ENCODE results near the gene OR10A6. TPM values are rescaled to one million over a fixed set of nuclear protein-coding genes. Genes with fewer than 3 reads are reported as not detected.

Gene OR10A6, protein sequence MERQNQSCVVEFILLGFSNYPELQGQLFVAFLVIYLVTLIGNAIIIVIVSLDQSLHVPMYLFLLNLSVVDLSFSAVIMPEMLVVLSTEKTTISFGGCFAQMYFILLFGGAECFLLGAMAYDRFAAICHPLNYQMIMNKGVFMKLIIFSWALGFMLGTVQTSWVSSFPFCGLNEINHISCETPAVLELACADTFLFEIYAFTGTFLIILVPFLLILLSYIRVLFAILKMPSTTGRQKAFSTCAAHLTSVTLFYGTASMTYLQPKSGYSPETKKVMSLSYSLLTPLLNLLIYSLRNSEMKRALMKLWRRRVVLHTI
- not detected for polyA plus RNA-seq

DNA sequence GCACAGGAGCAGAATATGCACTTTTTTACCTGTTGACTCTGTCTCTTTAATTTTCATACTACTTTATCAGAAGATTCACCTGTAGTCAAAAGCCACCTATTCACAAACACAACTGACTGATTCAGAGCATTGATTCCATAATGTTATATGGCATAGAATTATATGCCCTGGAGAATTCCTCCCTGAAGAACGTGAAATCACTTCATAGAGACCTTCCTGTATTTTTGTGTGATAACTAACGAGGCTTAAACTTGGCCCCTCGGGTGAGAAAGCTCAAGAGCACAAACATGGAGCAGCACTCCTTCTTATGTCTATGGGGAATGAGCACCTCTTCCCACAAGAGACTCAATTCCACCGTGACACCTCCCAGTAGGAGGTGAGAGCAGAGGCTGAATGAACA is at the start of gene OR10A6:
Gene OR10A6 (minus strand): TSS at position 101 of the 400 bp plus-strand sequence. CDS start 2,606 bp downstream, outside the sequence.
- Mint-ChIP-seq H3K27ac (peak within 1 kb of the TSS in 1 of 3 donors; percentile 26), H3K4me1 (no peaks in the 10 kb centered on the region), H3K9me3 (peaks cover 0 to 1% (median under 1%) of the 10 kb centered on the region in 3 donors), H3K27me3 (peaks cover 9% of the 10 kb centered on the region), H3K4me3 (no peak within 1 kb of the TSS), H3K36me3 (no peaks in the 10 kb centered on the region)

- Mint-ChIP-seq H3K4me1 (peaks cover 0 to 2% (median 0%) of the 10 kb centered on the region in 3 donors), H3K4me3 (no peak overlapping the region), H3K36me3 (no peaks in the 10 kb centered on the region), H3K27ac (no peak overlapping the region), H3K27me3 (peaks cover 2% of the 10 kb centered on the region), H3K9me3 (no peaks in the 10 kb centered on the region)
These were observed 46.3 kb upstream of the OR10A6 start for GRCh38 chr11:7977232-7977917.

GRCh38 chr11:7974668-7975067 is 43.6 kb upstream of the OR10A6 start:
- Mint-ChIP-seq H3K27me3 (peaks cover 6% of the 10 kb centered on the region), H3K4me3 (no peak overlapping the region), H3K27ac (no peak overlapping the region), H3K36me3 (no peaks in the 10 kb centered on the region), H3K4me1 (no peaks in the 10 kb centered on the region), H3K9me3 (no peaks in the 10 kb centered on the region)

- Mint-ChIP-seq H3K4me3 (no peak overlapping the region), H3K36me3 (no peaks in the 10 kb centered on the region), H3K9me3 (no peaks in the 10 kb centered on the region), H3K27ac (no peak overlapping the region), H3K27me3 (peaks cover 6% of the 10 kb centered on the region), H3K4me1 (no peaks in the 10 kb centered on the region)
These were observed 41.9 kb upstream of the OR10A6 start for GRCh38 chr11:7973011-7973410.

- no peaks in the 10 kb centered on the region for H3K4me1 Mint-ChIP-seq
- H3K27me3 Mint-ChIP-seq: peaks cover 12% of the 10 kb centered on the region
- H3K36me3 Mint-ChIP-seq: no peaks in the 10 kb centered on the region
- H3K9me3 Mint-ChIP-seq: no peaks in the 10 kb centered on the region
- H3K4me3 Mint-ChIP-seq: no peak overlapping the region
- H3K27ac Mint-ChIP-seq: peak overlapping the region in 1 of 3 donors; percentile 71
These were observed 40.8 kb upstream of the OR10A6 start for GRCh38 chr11:7971846-7972245.

- Mint-ChIP-seq H3K27ac (no peak overlapping the region), H3K4me3 (no peak overlapping the region)
These were observed 38.9 kb upstream of the OR10A6 start for GRCh38 chr11:7969756-7970646.

GRCh38 chr11:7968686-7969085 is 37.6 kb upstream of the OR10A6 start:
- Mint-ChIP-seq H3K36me3 (no peaks in the 10 kb centered on the region), H3K4me1 (peaks cover 0 to 2% (median 0%) of the 10 kb centered on the region in 3 donors), H3K4me3 (no peak overlapping the region), H3K9me3 (no peaks in the 10 kb centered on the region), H3K27ac (no peak overlapping the region), H3K27me3 (peaks cover 11% of the 10 kb centered on the region)

More at GRCh38 chr11:7969756-7970646, 38.9 kb upstream of the OR10A6 start:
- Mint-ChIP-seq H3K9me3 (no peaks in the 10 kb centered on the region), H3K27me3 (peaks cover 14% of the 10 kb centered on the region), H3K4me1 (no peaks in the 10 kb centered on the region), H3K36me3 (no peaks in the 10 kb centered on the region)

GRCh38 chr11:7967826-7968225 is 36.8 kb upstream of the OR10A6 start:
- Mint-ChIP-seq H3K4me1 (peaks cover 0 to 2% (median 0%) of the 10 kb centered on the region in 3 donors), H3K27ac (no peak overlapping the region), H3K4me3 (peak overlapping the region in 1 of 4 donors; percentile 56), H3K9me3 (no peaks in the 10 kb centered on the region), H3K27me3 (peaks cover 11% of the 10 kb centered on the region), H3K36me3 (no peaks in the 10 kb centered on the region)

GRCh38 chr11:7967097-7967496 is 36.0 kb upstream of the OR10A6 start:
- Mint-ChIP-seq H3K27ac (no peak overlapping the region), H3K4me3 (no peak overlapping the region), H3K36me3 (no peaks in the 10 kb centered on the region), H3K4me1 (peaks cover 0 to 2% (median 0%) of the 10 kb centered on the region in 3 donors), H3K27me3 (peaks cover 11% of the 10 kb centered on the region), H3K9me3 (no peaks in the 10 kb centered on the region)

DNA sequence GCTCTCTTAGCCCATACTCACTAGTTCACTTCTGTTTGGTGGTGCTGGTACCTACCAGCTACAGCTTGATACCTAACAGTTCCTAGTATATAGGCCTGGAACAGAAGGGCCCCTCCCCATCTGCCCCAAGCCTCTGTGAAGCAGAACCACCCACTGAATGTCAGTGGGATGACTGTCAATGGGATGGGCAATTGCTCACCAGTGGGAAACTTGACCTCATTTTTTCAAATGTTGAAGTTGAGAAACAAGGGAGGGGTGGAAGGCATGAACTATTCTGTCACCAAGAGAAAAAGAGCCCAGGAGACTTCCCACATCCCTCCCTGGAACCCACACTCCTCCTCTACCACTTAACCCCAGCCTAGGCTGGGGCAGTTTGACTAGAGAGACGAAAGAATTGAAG is 34.3 kb upstream of the OR10A6 start, which contains the start of gene NLRP10:
Gene NLRP10 (minus strand): TSS at position 62 of the 400 bp plus-strand sequence. CDS start 1,952 bp downstream, outside the sequence.
- no peak within 1 kb of the TSS for H3K4me3 Mint-ChIP-seq
- peaks cover 13% of the 10 kb centered on the region for H3K27me3 Mint-ChIP-seq
- H3K4me1 Mint-ChIP-seq: peaks cover 0 to 2% (median 0%) of the 10 kb centered on the region in 3 donors
- no peaks in the 10 kb centered on the region for H3K9me3 Mint-ChIP-seq
- H3K27ac Mint-ChIP-seq: no peak within 1 kb of the TSS
- H3K36me3 Mint-ChIP-seq: no peaks in the 10 kb centered on the region

GRCh38 chr11:7964873-7965272 is 33.8 kb upstream of the OR10A6 start:
- Mint-ChIP-seq H3K36me3 (no peaks in the 10 kb centered on the region), H3K9me3 (no peaks in the 10 kb centered on the region), H3K27ac (no peak overlapping the region), H3K4me1 (peaks cover 0 to 2% (median 0%) of the 10 kb centered on the region in 3 donors), H3K27me3 (peaks cover 17% of the 10 kb centered on the region), H3K4me3 (no peak overlapping the region)

DNA sequence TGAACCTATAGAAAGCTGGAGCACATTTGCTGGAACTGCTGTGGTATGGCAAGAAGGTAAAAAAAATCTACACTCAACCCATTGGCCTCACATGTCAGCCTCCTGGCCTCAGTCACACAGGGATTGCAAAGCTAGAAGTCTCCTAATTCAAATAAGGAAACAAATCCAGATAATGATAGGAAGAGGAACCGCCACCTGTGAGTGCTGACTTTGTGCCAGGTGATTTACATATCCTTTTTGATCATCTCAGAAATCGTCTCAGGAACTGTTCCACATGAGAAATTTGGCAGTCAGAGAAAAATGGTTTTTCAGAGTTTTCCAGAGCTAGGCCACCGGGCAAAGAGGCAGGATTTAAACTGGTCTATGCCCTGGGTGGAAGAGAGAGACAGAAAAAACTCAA is 33.2 kb upstream of the OR10A6 start:
- H3K4me1 Mint-ChIP-seq: peaks cover 0 to 2% (median 0%) of the 10 kb centered on the region in 3 donors
- H3K9me3 Mint-ChIP-seq: no peaks in the 10 kb centered on the region
- H3K4me3 Mint-ChIP-seq: no peak overlapping the region
- no peak overlapping the region for H3K27ac Mint-ChIP-seq
- H3K27me3 Mint-ChIP-seq: peaks cover 17% of the 10 kb centered on the region
- no peaks in the 10 kb centered on the region for H3K36me3 Mint-ChIP-seq

DNA sequence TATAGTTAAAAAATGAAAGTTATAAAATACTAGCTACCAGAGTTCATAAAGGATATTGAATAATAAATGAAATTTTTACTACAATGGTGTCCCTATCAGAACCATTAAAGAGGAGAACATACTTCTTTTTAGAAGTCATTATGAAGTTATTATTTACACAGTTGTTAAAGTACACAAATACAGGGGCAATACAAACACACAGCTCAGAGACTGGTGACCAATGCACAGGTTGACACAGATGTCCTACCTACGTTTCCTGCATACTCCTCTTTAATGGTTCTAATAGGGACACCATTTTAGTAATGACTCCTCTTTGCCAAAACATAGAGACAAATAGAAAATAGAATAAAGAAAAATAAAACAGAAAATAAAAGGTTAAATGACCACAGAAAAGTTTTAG is 24.1 kb upstream of the OR10A6 start:
- Mint-ChIP-seq H3K9me3 (no peaks in the 10 kb centered on the region), H3K36me3 (no peaks in the 10 kb centered on the region), H3K27me3 (peaks cover 11% of the 10 kb centered on the region), H3K4me3 (no peak overlapping the region), H3K27ac (no peak overlapping the region), H3K4me1 (no peaks in the 10 kb centered on the region)

DNA sequence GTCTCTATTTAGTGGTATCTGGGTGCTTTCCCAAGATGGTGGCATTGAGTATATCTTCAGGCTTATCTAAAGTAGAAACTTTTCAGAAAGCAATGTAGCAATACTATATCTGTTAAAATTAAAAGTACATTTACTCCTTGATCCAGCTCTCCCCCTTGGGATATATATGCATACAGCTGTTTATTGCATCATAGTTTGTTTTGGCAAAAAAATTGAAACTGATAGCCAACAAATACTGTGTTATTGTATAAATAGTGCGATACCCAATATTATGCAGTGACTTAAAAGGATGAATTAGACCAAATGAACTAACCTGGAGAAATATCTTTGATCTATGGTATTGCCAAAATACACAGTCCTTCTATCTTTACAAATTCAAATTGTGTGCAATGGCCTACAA is 18.9 kb upstream of the OR10A6 start:
- Mint-ChIP-seq H3K36me3 (no peaks in the 10 kb centered on the region), H3K9me3 (peaks cover 0 to 1% (median 0%) of the 10 kb centered on the region in 3 donors), H3K27me3 (peaks cover 6% of the 10 kb centered on the region), H3K4me3 (no peak overlapping the region), H3K4me1 (no peaks in the 10 kb centered on the region), H3K27ac (no peak overlapping the region)

DNA sequence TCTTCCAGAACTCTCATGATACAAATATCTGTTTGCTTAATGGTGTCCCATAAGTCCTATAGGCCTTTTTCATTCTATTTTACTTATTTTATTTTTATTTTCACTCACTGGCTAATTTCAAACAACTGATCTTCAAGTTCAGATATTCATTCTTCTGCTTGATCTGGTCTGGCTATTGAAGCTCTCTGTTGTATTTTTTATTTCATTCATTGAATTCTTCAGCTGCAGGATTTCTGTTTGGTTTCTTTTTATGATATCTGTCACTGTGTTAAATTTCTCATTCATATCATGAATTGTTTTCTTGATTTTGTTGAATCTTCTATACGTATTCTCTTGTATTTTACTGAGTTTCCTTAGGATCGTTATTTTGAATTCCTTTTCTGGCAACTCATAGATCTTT is 13.1 kb upstream of the OR10A6 start:
- Mint-ChIP-seq H3K4me1 (no peaks in the 10 kb centered on the region), H3K36me3 (peaks cover under 1% of the 10 kb centered on the region), H3K27ac (peak overlapping the region in 1 of 3 donors; percentile 58), H3K27me3 (peaks cover 5% of the 10 kb centered on the region), H3K4me3 (no peak overlapping the region), H3K9me3 (peaks cover 6 to 36% (median 22%) of the 10 kb centered on the region in 3 donors)
